H1 (cell line): Measurements from ENCODE around the gene L3MBTL1. TPM values are rescaled to one million over a fixed set of nuclear protein-coding genes. Genes with fewer than 3 reads are reported as not detected.

ENCODE experiments used
- CHD7 ChIP-seq: fragments of 300-600 bp; sonication (generic); IDR thresholded peaks from 2 replicates; pipeline ENCODE4 v1.7.1; 2012; ENCODE audit warnings: low read length, moderate library complexity, mild to moderate bottlenecking, inconsistent platforms; ENCODE audit not compliant: insufficient replicate concordance
- EZH2 ChIP-seq: fragments of 200-600 bp; sonication (generic); IDR thresholded peaks from 2 replicates; pipeline ENCODE4 v1.7.1; 2012; ENCODE audit warnings: low read depth, mild to moderate bottlenecking, moderate library complexity, low read length, inconsistent platforms; ENCODE audit not compliant: severe bottlenecking
- GABPA ChIP-seq: IDR thresholded peaks from 2 replicates; pipeline ENCODE4 v1.6.1; 2011; ENCODE audit warnings: mild to moderate bottlenecking, low read length, moderate library complexity, borderline replicate concordance; ENCODE audit not compliant: insufficient read depth
- HDAC2 ChIP-seq, 2 experiments: fragments of 300-600 bp in 1 of 2; sonication (generic) in 1 of 2; IDR thresholded peaks; 2 replicates each; pipeline ENCODE4 v1.6.1; 2011 to 2012; ENCODE audit warnings: low read depth in 2 of 2, low read length in 2 of 2, mild to moderate bottlenecking in 2 of 2, moderate library complexity in 2 of 2, borderline replicate concordance in 1 of 2, inconsistent platforms in 1 of 2
- KDM4A ChIP-seq: IDR thresholded peaks from one replicate; pipeline ENCODE4 v1.7.1; 2012; ENCODE audit warnings: low read depth, mild to moderate bottlenecking, moderate library complexity, low read length, inconsistent platforms; ENCODE audit not compliant: severe bottlenecking
- KDM5A ChIP-seq: fragments of 200-600 bp; IDR thresholded peaks from 2 replicates; pipeline ENCODE4 v1.7.1; 2012; ENCODE audit warnings: mild to moderate bottlenecking, low read length, inconsistent platforms, mixed read lengths
- MAX ChIP-seq: IDR thresholded peaks from 2 replicates; pipeline ENCODE4 v1.6.1; 2012; ENCODE audit warnings: inconsistent platforms
- SIX5 ChIP-seq: IDR thresholded peaks from 2 replicates; pipeline ENCODE4 v1.6.1; 2011; ENCODE audit warnings: mild to moderate bottlenecking, low read depth, low read length
- polyA plus RNA-seq, 7 experiments: library from polyadenylated mRNA; depleted of rRNA in 3 of 7; stranded (reverse) in 5 of 7; unstranded in 2 of 7; fragments of >200 nt in 5 of 7; fragments of 200-250 nt in 2 of 7; gene quantifications; 1 replicate in 5 of 7; 2 replicates in 1 of 7; 4 replicates in 1 of 7; pipeline versions ENCODE4 v1.2.1 to v1.2.3, GENCODE V29; 2011 to 2013; ENCODE audit warnings: missing spikeins in 2 of 7, mixed read lengths in 2 of 7
- total RNA-seq: library from RNA; stranded (reverse); fragmentation: NEBNext Ultra II Directional; extraction: Animal tissue kit (Norgen Biotek cat#: 25700); gene quantifications from 2 replicates; pipeline ENCODE4 v1.2.1, GENCODE V29; 2021

Gene L3MBTL1
- total and polyA plus RNA-seq, 2 of the 8 experiments (the other 6 are each of a cell fraction or from before 2014, with no cell fraction given): 11.9 to 17.0 TPM

GRCh38 chr20:43507150-43508080, at the start of gene L3MBTL1 (continued):
- TF ChIP-seq HDAC2 (IDR thresholded peaks at IDR 0.05; ENCODE audit: borderline replicate concordance in 1 of 2, low read depth in 2 of 2, low read length in 2 of 2) (0 out of 4 replicates have a peak, but pooled peaks of 1 of the 2 experiments have one; percentile 44), MAX (peak; percentile 73), KDM5A (no peak), KDM4A (peak; percentile 85), CHD7 (no peak), SIX5 (no peak), EZH2 (peak; percentile 52), GABPA (0 out of 2 replicates have a peak, but pooled peaks have one; percentile 37)
